NCI-H510A (cell line): Measurements from ENCODE around the gene CYTIP.

Experiments
- DNase-seq: peaks from one replicate; lab custom pipeline; 2025; lab: John Stamatoyannopoulos, UW

Gene CYTIP

GRCh38 chr2:157443795-157444640 is at the start of gene CYTIP:
Gene CYTIP (minus strand): TSS chr2:157444089. CDS start chr2:157444020, 69 bp downstream.
- DNase-seq = no peak

- peak; percentile 12 for DNase-seq
Measured at GRCh38 chr2:157492189-157492773, 48.4 kb upstream of the CYTIP start.

- no peak for DNase-seq
Measured at GRCh38 chr2:157489983-157490382, 46.1 kb upstream of the CYTIP start.

- no peak for DNase-seq
Measured at GRCh38 chr2:157488877-157489276, 45.0 kb upstream of the CYTIP start.

GRCh38 chr2:157487747-157488146 is 43.9 kb upstream of the CYTIP start:
- no peak for DNase-seq

- DNase-seq = no peak
Measured at GRCh38 chr2:157487271-157487610, 43.4 kb upstream of the CYTIP start.

- no peak for DNase-seq
Measured at GRCh38 chr2:157486596-157487270, 42.8 kb upstream of the CYTIP start.

- DNase-seq = no peak
Measured at GRCh38 chr2:157480182-157480961, 36.5 kb upstream of the CYTIP start.

- DNase-seq = no peak
Measured at GRCh38 chr2:157479081-157480027, 35.5 kb upstream of the CYTIP start.

GRCh38 chr2:157477919-157478318 is 34.0 kb upstream of the CYTIP start:
- DNase-seq = no peak

GRCh38 chr2:157476953-157477709 is 33.2 kb upstream of the CYTIP start:
- DNase-seq = no peak

- no peak for DNase-seq
Measured at GRCh38 chr2:157475722-157476390, 32.0 kb upstream of the CYTIP start.

- DNase-seq = no peak
Measured at GRCh38 chr2:157473581-157473980, 29.7 kb upstream of the CYTIP start.

- no peak for DNase-seq
Measured at GRCh38 chr2:157471078-157471477, 27.2 kb upstream of the CYTIP start.

GRCh38 chr2:157470321-157470720 is 26.4 kb upstream of the CYTIP start:
- DNase-seq = no peak

GRCh38 chr2:157469726-157470125 is 25.8 kb upstream of the CYTIP start:
- DNase-seq = no peak

GRCh38 chr2:157468931-157469708 is 25.2 kb upstream of the CYTIP start:
- DNase-seq = no peak

GRCh38 chr2:157466764-157467163 is 22.9 kb upstream of the CYTIP start:
- no peak for DNase-seq

- DNase-seq = no peak
Measured at GRCh38 chr2:157465554-157465953, 21.7 kb upstream of the CYTIP start.
